Thoracic aorta (tissue), 2 donors: ENCODE measurements around the gene HTR2B. TPM values are rescaled to one million over a fixed set of nuclear protein-coding genes. Genes with fewer than 3 reads are reported as not detected.

ENCODE experiments used
- ATAC-seq: fragments of 150-250 bp; one replicate; pipeline ENCODE4 v1.8.0; 2017; ENCODE audit warnings: low read depth; ENCODE audit not compliant: insufficient number of reproducible peaks, low FRiP score
- DNase-seq: peaks from one replicate; pipeline ENCODE4 v3.0.0-alpha.2; 2020; ENCODE audit warnings: low spot score
- H3K27ac ChIP-seq, 2 donors: fragments of 200-600 bp; sonication (generic); 1 replicate in 1 of 2; 2 replicates in 1 of 2; pipeline ENCODE4 v1.5.1; 2016; ENCODE audit warnings: mild to moderate bottlenecking in 2 of 2, moderate library complexity in 2 of 2
- H3K27me3 ChIP-seq: fragments of 200-600 bp; sonication (generic); replicated peaks from 2 replicates; pipeline ENCODE4 v1.6.0; 2016; ENCODE audit warnings: mild to moderate bottlenecking; ENCODE audit not compliant: insufficient read depth
- H3K36me3 ChIP-seq: fragments of 200-600 bp; sonication (generic); one replicate; pipeline ENCODE4 v1.5.1; 2016
- H3K4me1 ChIP-seq, 2 donors: fragments of 200-600 bp; sonication (generic); 1 replicate in 1 of 2; 2 replicates in 1 of 2; pipeline versions ENCODE4 v1.5.1 to v1.6.0; 2016; ENCODE audit warnings: low read depth in 2 of 2, mild to moderate bottlenecking in 1 of 2; ENCODE audit not compliant: control insufficient read depth in 1 of 2
- H3K4me3 ChIP-seq: fragments of 200-600 bp; sonication (generic); 2 replicates; pipeline ENCODE4 v1.5.1; 2016; ENCODE audit warnings: mild to moderate bottlenecking
- H3K9me3 ChIP-seq: fragments of 200-600 bp; sonication (generic); 2 replicates; pipeline ENCODE4 v1.5.1; 2016
- CTCF ChIP-seq: fragments of 200-600 bp; sonication (generic); IDR thresholded peaks from one replicate; pipeline ENCODE4 v1.5.1; 2019; ENCODE audit warnings: antibody characterized with exemption
- total RNA-seq, 2 donors: library from RNA; depleted of rRNA; stranded (reverse); fragments of >200 nt; gene quantifications; one replicate each; pipeline versions ENCODE4 v1.1.0 to v1.2.3, GENCODE V29; 2016

The HTR2B gene
- total RNA-seq, 2 donors from 2014 or later: 2.8 to 9.2 TPM

- no peak for DNase-seq
- H3K4me3 ChIP-seq: no peak overlapping the region
- peaks cover 17 to 30% of the 10 kb centered on the region in 2 donors for H3K4me1 ChIP-seq
- no peaks in the 10 kb centered on the region for H3K9me3 ChIP-seq
- H3K36me3 ChIP-seq: peaks cover 3% of the 10 kb centered on the region
- H3K27me3 ChIP-seq: no peaks in the 10 kb centered on the region
- no peak overlapping the region for H3K27ac ChIP-seq
- no peak for TF ChIP-seq CTCF
- no peak for ATAC-seq
These were observed 65.9 kb downstream of the HTR2B start for GRCh38 chr2:231058761-231059550.

Other genes with a start within 250 kb of the HTR2B start
- gene GPR55, start 199.8 kb downstream of the HTR2B start, total RNA-seq: not detected
- gene SPATA3, start 128.9 kb downstream of the HTR2B start, total RNA-seq: not detected
- under 1 TPM in 1 of 2 donors, not detected in 1; 0.14 TPM for gene C2orf72, start 87.5 kb downstream of the HTR2B start, total RNA-seq
- 10 to 100 TPM; 42.2 to 73.5 TPM for gene PSMD1, start 68.2 kb downstream of the HTR2B start, total RNA-seq
- 100 to 1,000 TPM in 1 of 2 donors, 10 to 100 TPM in 1; 68.5 to 103 TPM for gene ARMC9, start 73.6 kb upstream of the HTR2B start, total RNA-seq